Lung (tissue), 12 donors: ENCODE results near the gene ERC2. TPM values are rescaled to one million over a fixed set of nuclear protein-coding genes. Genes with fewer than 3 reads are reported as not detected.

Experiments
- ATAC-seq: fragments of 200-7000 bp; cut with Tn5 transposase; one replicate; pipeline ENCODE4 v1.9.1; 2020; ENCODE audit warnings: moderate number of reproducible peaks; ENCODE audit not compliant: insufficient read depth, low FRiP score
- DNase-seq, 3 donors: peaks; one replicate each; pipeline ENCODE4 v3.0.0-alpha.2; 2013 to 2017
- H3K27ac ChIP-seq, 2 donors: one replicate each; pipeline ENCODE4 v1.5.1; 2013; ENCODE audit warnings: mild to moderate bottlenecking in 2 of 2, moderate library complexity in 2 of 2, control low read depth in 1 of 2, inconsistent platforms in 1 of 2, low read depth in 1 of 2, low read length in 1 of 2
- H3K27me3 ChIP-seq, 3 donors: one replicate each; pipeline ENCODE4 v1.5.1; 2013; ENCODE audit warnings: low read length in 2 of 3; ENCODE audit not compliant: control insufficient read depth in 3 of 3, insufficient read depth in 3 of 3
- H3K36me3 ChIP-seq, 4 donors: one replicate each; pipeline ENCODE4 v1.5.1; 2013; ENCODE audit warnings: low read length in 4 of 4, mild to moderate bottlenecking in 1 of 4, moderate library complexity in 1 of 4; ENCODE audit not compliant: control insufficient read depth in 4 of 4, insufficient read depth in 4 of 4
- H3K4me1 ChIP-seq, 5 donors: one replicate each; pipeline ENCODE4 v1.5.1; 2013; ENCODE audit warnings: low read length in 5 of 5, mild to moderate bottlenecking in 2 of 5, moderate library complexity in 1 of 5; ENCODE audit not compliant: control insufficient read depth in 5 of 5, insufficient read depth in 5 of 5
- H3K4me3 ChIP-seq: one replicate; pipeline ENCODE4 v1.5.1; 2013; ENCODE audit warnings: mild to moderate bottlenecking, control low read depth, moderate library complexity
- H3K9ac ChIP-seq, 2 donors: one replicate each; pipeline ENCODE4 v1.5.1; 2013; ENCODE audit warnings: low read length in 2 of 2, control low read depth in 1 of 2; ENCODE audit not compliant: insufficient read depth in 1 of 2
- H3K9me3 ChIP-seq, 4 donors: one replicate each; pipeline ENCODE4 v1.5.1; 2013; ENCODE audit warnings: low read length in 3 of 4, mild to moderate bottlenecking in 1 of 4, moderate library complexity in 1 of 4; ENCODE audit not compliant: control insufficient read depth in 4 of 4, insufficient read depth in 3 of 4
- WGBS, 2 donors: extraction: QIAGEN DNeasy Blood & Tissue Kit; methylation state at CpG; one replicate each; pipeline ENCODE4 v1.1.7; 2013; 5-methylcytosine and 5-hydroxymethylcytosine counted together
- polyA plus RNA-seq, 2 donors: library from polyadenylated mRNA; stranded (reverse); fragments of 200-250 nt; gene quantifications; one replicate each; pipeline ENCODE4 v1.2.1, GENCODE V29; 2013
- total RNA-seq, 2 donors: library from RNA; depleted of rRNA in 1 of 2; stranded (reverse); fragments of >200 nt in 1 of 2; gene quantifications; one replicate each; pipeline ENCODE4 v1.2.1, GENCODE V29; 2014 to 2021
- TF ChIP-seq, protein P1 (sequence below): IDR thresholded peaks from 2 replicates; pipeline ENCODE4 v1.5.1; 2012; ENCODE audit warnings: mild to moderate bottlenecking; ENCODE audit errors: control extremely low read depth, extremely low read depth
- donor health status: control.
- donor health status: control.
- donor health status: Bipolar disorder and iron deficiency.
- donor health status: healthy.
- donor health status: DM: yes; HTN: yes; CAD: no.

Gene ERC2
- total and polyA plus RNA-seq, 4 donors = 0.20 to 3.5 (median 0.97) TPM

DNA sequence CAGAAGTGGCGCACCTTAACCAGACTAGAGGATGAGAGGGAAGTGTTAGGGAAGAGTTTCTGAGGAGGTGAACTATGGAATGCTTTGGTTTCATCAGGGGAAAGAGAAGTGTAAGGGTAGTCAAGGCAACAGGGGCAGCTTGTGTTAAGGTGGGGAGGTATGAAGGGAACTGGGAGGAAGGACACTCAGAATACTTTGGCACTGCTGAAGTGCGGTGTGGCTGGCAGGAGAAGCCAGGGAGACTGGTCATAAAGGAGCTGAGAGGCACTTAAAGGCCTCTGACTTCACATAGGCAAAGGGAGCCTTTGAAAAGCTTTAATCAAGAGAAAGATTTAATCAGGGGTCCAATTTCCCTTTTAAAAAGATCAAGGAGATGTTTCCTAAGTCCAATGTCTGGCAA, 129.0 kb downstream of the ERC2 start:
- Histone ChIP-seq H3K4me1 (no peaks in the 10 kb centered on the region), H3K4me3 (no peak overlapping the region), H3K9ac (no peak overlapping the region), H3K9me3 (peaks cover 0 to 2% (median 0%) of the 10 kb centered on the region in 4 donors), H3K36me3 (no peaks in the 10 kb centered on the region), H3K27ac (no peak overlapping the region), H3K27me3 (peaks cover 0 to 2% (median 0%) of the 10 kb centered on the region in 3 donors)
- no peak for ATAC-seq
- WGBS, 2 donors = 74 to 95% methylated on average over 2 of the region's 2 CpGs
- DNase-seq = peak in 1 of 3 donors; percentile 47
- TF ChIP-seq, protein P1, sequence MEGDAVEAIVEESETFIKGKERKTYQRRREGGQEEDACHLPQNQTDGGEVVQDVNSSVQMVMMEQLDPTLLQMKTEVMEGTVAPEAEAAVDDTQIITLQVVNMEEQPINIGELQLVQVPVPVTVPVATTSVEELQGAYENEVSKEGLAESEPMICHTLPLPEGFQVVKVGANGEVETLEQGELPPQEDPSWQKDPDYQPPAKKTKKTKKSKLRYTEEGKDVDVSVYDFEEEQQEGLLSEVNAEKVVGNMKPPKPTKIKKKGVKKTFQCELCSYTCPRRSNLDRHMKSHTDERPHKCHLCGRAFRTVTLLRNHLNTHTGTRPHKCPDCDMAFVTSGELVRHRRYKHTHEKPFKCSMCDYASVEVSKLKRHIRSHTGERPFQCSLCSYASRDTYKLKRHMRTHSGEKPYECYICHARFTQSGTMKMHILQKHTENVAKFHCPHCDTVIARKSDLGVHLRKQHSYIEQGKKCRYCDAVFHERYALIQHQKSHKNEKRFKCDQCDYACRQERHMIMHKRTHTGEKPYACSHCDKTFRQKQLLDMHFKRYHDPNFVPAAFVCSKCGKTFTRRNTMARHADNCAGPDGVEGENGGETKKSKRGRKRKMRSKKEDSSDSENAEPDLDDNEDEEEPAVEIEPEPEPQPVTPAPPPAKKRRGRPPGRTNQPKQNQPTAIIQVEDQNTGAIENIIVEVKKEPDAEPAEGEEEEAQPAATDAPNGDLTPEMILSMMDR = no peak

DNA sequence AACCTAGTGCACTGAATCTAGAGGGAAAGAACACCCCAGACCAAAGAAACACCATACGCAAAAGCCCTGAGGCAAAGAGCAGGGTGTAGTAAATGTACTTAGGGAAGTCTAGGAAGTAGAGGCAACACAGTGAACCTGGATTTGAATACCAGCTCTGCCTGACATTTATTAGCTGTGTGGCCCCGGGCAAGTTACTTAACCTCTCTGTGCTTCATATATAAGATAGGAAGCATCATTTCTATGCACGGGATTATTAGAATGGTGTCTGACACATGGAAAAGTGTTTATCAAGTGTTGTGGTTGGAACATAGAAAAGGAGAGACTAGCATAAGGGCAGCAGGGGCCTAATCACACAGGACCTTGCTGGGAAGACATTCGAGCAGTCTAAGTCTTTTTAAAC, 132.2 kb downstream of the ERC2 start:
- H3K36me3 ChIP-seq = no peaks in the 10 kb centered on the region
- H3K27me3 ChIP-seq = peaks cover 0 to 3% (median 0%) of the 10 kb centered on the region in 3 donors
- TF ChIP-seq, protein P1 = no peak
- H3K4me3 ChIP-seq = no peak overlapping the region
- 92 to 95% methylated on average over 4 of the region's 4 CpGs for WGBS, 2 donors
- no peaks in the 10 kb centered on the region for H3K4me1 ChIP-seq
- no peak overlapping the region for H3K27ac ChIP-seq
- ATAC-seq (no peak), DNase-seq (no peak)
- no peak overlapping the region for H3K9ac ChIP-seq
- H3K9me3 ChIP-seq = peaks cover 0 to 4% (median 0%) of the 10 kb centered on the region in 4 donors

DNA sequence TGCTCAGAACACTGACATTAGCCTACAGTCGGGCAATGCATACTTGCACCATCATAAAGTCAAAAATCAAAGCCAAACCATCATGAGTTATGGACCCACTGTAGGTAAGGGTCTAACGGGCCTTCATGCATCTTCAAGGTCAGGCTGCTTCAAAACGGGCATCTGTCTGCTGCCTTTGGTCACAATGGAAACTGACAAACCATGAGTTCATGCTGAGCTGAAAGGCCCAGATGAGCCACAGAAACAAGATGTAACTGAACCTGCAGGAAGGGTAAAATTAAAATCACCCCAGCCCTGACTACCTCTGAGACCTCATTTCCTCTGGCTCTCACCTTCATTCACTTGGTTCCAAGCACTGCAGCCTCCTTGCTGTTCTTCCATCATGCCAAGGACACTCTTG, 143.8 kb downstream of the ERC2 start:
- no peak overlapping the region for H3K4me3 ChIP-seq
- no peak overlapping the region for H3K9ac ChIP-seq
- ATAC-seq = no peak
- H3K27ac ChIP-seq = no peak overlapping the region
- TF ChIP-seq, protein P1 = no peak
- H3K4me1 ChIP-seq = peaks cover 0 to 5% (median 0%) of the 10 kb centered on the region in 5 donors
- H3K36me3 ChIP-seq = no peaks in the 10 kb centered on the region
- no peaks in the 10 kb centered on the region for H3K9me3 ChIP-seq
- no peak for DNase-seq
- WGBS, 2 donors = 87 to 95% methylated on average over 3 of the region's 3 CpGs
- H3K27me3 ChIP-seq = no peaks in the 10 kb centered on the region

DNA sequence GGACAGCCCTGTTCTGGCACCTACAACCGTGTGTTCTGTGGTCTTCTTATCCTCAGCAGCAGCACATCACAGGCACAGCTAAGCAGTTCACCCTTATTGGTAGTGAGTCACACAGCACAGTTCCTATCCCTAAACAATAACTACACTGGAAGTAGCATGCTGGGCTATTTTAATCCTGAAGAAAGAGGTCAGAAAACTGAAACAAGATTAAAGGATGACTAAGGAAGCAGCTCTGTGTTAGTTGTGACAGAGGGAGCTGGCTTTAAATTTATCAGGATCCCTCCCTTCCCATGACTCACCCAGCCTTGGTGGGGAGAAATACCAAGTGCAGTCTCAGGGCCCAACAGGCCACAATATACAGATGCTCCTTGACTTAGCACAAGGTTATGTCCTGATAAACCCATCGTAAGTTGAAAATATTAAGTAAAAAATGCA, 144.3 kb downstream of the ERC2 start:
- WGBS, 2 donors = 47 to 57% methylated on average over 2 of the region's 2 CpGs
- TF ChIP-seq, protein P1 = no peak
- Histone ChIP-seq H3K27ac (no peak overlapping the region), H3K27me3 (no peaks in the 10 kb centered on the region), H3K36me3 (no peaks in the 10 kb centered on the region), H3K9me3 (no peaks in the 10 kb centered on the region), H3K9ac (no peak overlapping the region), H3K4me1 (peaks cover 0 to 5% (median 0%) of the 10 kb centered on the region in 5 donors), H3K4me3 (no peak overlapping the region)
- ATAC-seq = peak; percentile 67
- no peak for DNase-seq
